Heart right ventricle (tissue), 16 donors: ENCODE results near the gene NGLY1. TPM values are rescaled to one million over a fixed set of nuclear protein-coding genes. Genes with fewer than 3 reads are reported as not detected.

Source experiments
- ATAC-seq, 8 donors: fragments of 200-7000 bp; cut with Tn5 transposase; one replicate each; pipeline ENCODE4 v1.9.1; 2020; ENCODE audit warnings: mild to moderate bottlenecking in 8 of 8, moderate library complexity in 8 of 8, moderate number of reproducible peaks in 1 of 8
- DNase-seq, 2 donors: peaks; one replicate each; pipeline ENCODE4 v3.0.0-alpha.2; 2020
- H3K27ac ChIP-seq, 10 donors: fragments of 200-600 bp; sonication (generic) in 2 of 10; one replicate each; pipeline versions ENCODE4 v1.5.0 to v1.8.0; 2020 to 2022; ENCODE audit warnings: mild to moderate bottlenecking in 3 of 10
- H3K27me3 ChIP-seq, 7 donors: fragments of 200-600 bp; one replicate each; pipeline ENCODE4 v1.8.0; 2021 to 2022; ENCODE audit warnings: mild to moderate bottlenecking in 2 of 7
- H3K36me3 ChIP-seq, 9 donors: fragments of 200-600 bp; sonication (generic) in 1 of 9; one replicate each; pipeline versions ENCODE4 v1.5.0 to v1.8.0; 2020 to 2022; ENCODE audit warnings: mild to moderate bottlenecking in 2 of 9
- H3K4me1 ChIP-seq, 9 donors: fragments of 200-600 bp; sonication (generic) in 1 of 9; one replicate each; pipeline versions ENCODE4 v1.5.0 to v1.8.0; 2020 to 2022; ENCODE audit warnings: mild to moderate bottlenecking in 4 of 9
- H3K4me3 ChIP-seq, 10 donors: fragments of 200-600 bp; sonication (generic) in 2 of 10; one replicate each; pipeline versions ENCODE4 v1.5.0 to v1.8.0; 2020 to 2022; ENCODE audit warnings: mild to moderate bottlenecking in 7 of 10, moderate library complexity in 2 of 10
- H3K9me3 ChIP-seq, 11 donors: fragments of 200-600 bp in 10 of 11; sonication (generic) in 2 of 11; one replicate each; pipeline versions ENCODE4 v1.5.0 to v1.8.0; 2013 to 2022; ENCODE audit warnings: mild to moderate bottlenecking in 2 of 11, control low read depth in 1 of 11, moderate library complexity in 1 of 11
- CTCF ChIP-seq, 9 donors: fragments of 200-600 bp; sonication (generic) in 2 of 9; IDR thresholded peaks; one replicate each; pipeline versions ENCODE4 v1.5.0 to v1.8.0; 2021 to 2022; ENCODE audit warnings: antibody characterized with exemption in 9 of 9, mild to moderate bottlenecking in 5 of 9, moderate library complexity in 1 of 9
- WGBS, 2 donors: extraction: QIAGEN DNeasy Blood & Tissue Kit; methylation state at CpG; one replicate each; pipeline ENCODE4 v1.1.7; 2013; ENCODE audit warnings: inconsistent platforms in 1 of 2; 5-methylcytosine and 5-hydroxymethylcytosine counted together
- intact Hi-C, 10 donors: fragments of 100-400 bp; cut with DNase I; formaldehyde crosslinking; loops; one replicate each; pipeline versions ENCODE4 v1.11.1 to v1.14.2; 2022
- polyA plus RNA-seq, 2 donors: library from polyadenylated mRNA; stranded (reverse); fragments of 200-250 nt; gene quantifications; one replicate each; pipeline ENCODE4 v1.2.3, GENCODE V29; 2013
- total RNA-seq, 10 donors: library from RNA; stranded (reverse); fragmentation: NEBNext Ultra II Directional in 3 of 10; extraction: Animal tissue kit (Norgen Biotek cat#: 25700) in 3 of 10; gene quantifications; one replicate each; pipeline versions ENCODE4 v1.2.1 to v1.2.4, GENCODE V29; 2021 to 2023
- donor health status: Arrhythmogenic right ventricular cardiomyopathy.
- donor health status: ischemic (EF 13 %, LVEDD 7.1; RV severe dilation, severe dysfunction).
- donor health status: healthy with polysubstance abuse.
- donor health status: DM: no; HTN: yes; CAD: no.
- donor health status: DM: no; HTN: no; CAD: no.
- donor health status: ischemic (EF 25% LVEDD 6.9; RV normal size, moderate dysfunction).
- donor health status: ischemic (EF 25% LVEDD 5.7; RV mildly dilated, moderate dysfunction).
- donor health status: healthy.
- donor health status: DM: yes; HTN: yes; CAD: no.
- donor health status: Ischemic cardiomyopathy.
- donor health status: ischemic (EF 35%, LVEDD 5.7; RV mildly dilated, moderate dysfunction).
- donor health status: nonischemic (EF 11% LVEDD 7.7; RV severe dilation, severe dysfunction).
- donor health status: DM: yes; HTN: yes; CAD: no.
- donor health status: PGD.
- donor health status: ischemic (EF 29% LVEDD 5.4; RV normal size, mild dysfunction).
- donor health status: nonischemic (EF 23%, LVEDD 6.1; RV moderate dilation, normal function).

Gene NGLY1
- total and polyA plus RNA-seq, 12 donors: 23.4 to 40.3 (median 27.8) TPM

GRCh38 chr3:25820816-25821486, 37.7 kb upstream of the NGLY1 start:
- 74 to 79% methylated on average over 4 of the region's 4 CpGs for WGBS, 2 donors
- no peak for ATAC-seq
- H3K4me3 ChIP-seq: no peak overlapping the region
- peaks cover 0 to 7% (median 0%) of the 10 kb centered on the region in 9 donors for H3K4me1 ChIP-seq
- no peaks in the 10 kb centered on the region for H3K36me3 ChIP-seq
- no peak for DNase-seq
- H3K27ac ChIP-seq: no peak overlapping the region
- intact Hi-C loops: no loop called here
- TF ChIP-seq CTCF (IDR thresholded peaks at IDR 0.05): no peak
- H3K27me3 ChIP-seq: peaks cover 0 to 4% (median 0%) of the 10 kb centered on the region in 7 donors
- H3K9me3 ChIP-seq: peaks cover 0 to 6% (median 0%) of the 10 kb centered on the region in 11 donors

GRCh38 chr3:25820366-25820765, 37.1 kb upstream of the NGLY1 start:
- DNase-seq (peak in 1 of 2 donors; percentile 10), ATAC-seq (peak in 5 of 8 donors; percentile 44 to 69 (median 65))
- peaks cover 0 to 4% (median 0%) of the 10 kb centered on the region in 7 donors for H3K27me3 ChIP-seq
- intact Hi-C loops: no loop called here
- H3K4me3 ChIP-seq: no peak overlapping the region
- peaks cover 0 to 7% (median 0%) of the 10 kb centered on the region in 9 donors for H3K4me1 ChIP-seq
- peaks cover 0 to 12% (median 0%) of the 10 kb centered on the region in 11 donors for H3K9me3 ChIP-seq
- no peak overlapping the region for H3K27ac ChIP-seq
- H3K36me3 ChIP-seq: no peaks in the 10 kb centered on the region
- TF ChIP-seq CTCF (IDR thresholded peaks at IDR 0.05): no peak

GRCh38 chr3:25818335-25818734, 35.1 kb upstream of the NGLY1 start:
- peaks cover 0 to 4% (median 0%) of the 10 kb centered on the region in 7 donors for H3K27me3 ChIP-seq
- ATAC-seq (no peak), DNase-seq (no peak)
- 84% methylated on average over 4 of the region's 4 CpGs for WGBS, 2 donors
- TF ChIP-seq CTCF (IDR thresholded peaks at IDR 0.05): no peak
- no peak overlapping the region for H3K27ac ChIP-seq
- H3K4me3 ChIP-seq: no peak overlapping the region
- peaks cover 0 to 7% (median 0%) of the 10 kb centered on the region in 9 donors for H3K4me1 ChIP-seq
- intact Hi-C loops: no loop called here
- no peaks in the 10 kb centered on the region for H3K36me3 ChIP-seq
- H3K9me3 ChIP-seq: peaks cover 0 to 25% (median 0%) of the 10 kb centered on the region in 11 donors

- Histone ChIP-seq H3K36me3 (no peaks in the 10 kb centered on the region), H3K27me3 (peaks cover 0 to 4% (median 0%) of the 10 kb centered on the region in 7 donors), H3K4me1 (peaks cover 0 to 7% (median 0%) of the 10 kb centered on the region in 9 donors), H3K27ac (no peak overlapping the region), H3K9me3 (peaks cover 0 to 25% (median 0%) of the 10 kb centered on the region in 11 donors), H3K4me3 (no peak overlapping the region)
- 36 to 76% methylated on average over 1 of the region's 1 CpG for WGBS, 2 donors
- TF ChIP-seq CTCF (IDR thresholded peaks at IDR 0.05): no peak
- ATAC-seq: no peak
- intact Hi-C loops: no loop called here
- no peak for DNase-seq
Measured at GRCh38 chr3:25817638-25818037, 34.4 kb upstream of the NGLY1 start.
